Immature natural killer cell (primary cell): ENCODE data around the gene PIGV. TPM values are rescaled to one million over a fixed set of nuclear protein-coding genes. Genes with fewer than 3 reads are reported as not detected.

Experiments used
- DNase-seq, 3 donors: peaks; one replicate each; pipeline ENCODE4 v3.0.0; 2022; ENCODE audit warnings: mixed read lengths in 1 of 3
- H3K27ac Mint-ChIP-seq, 6 donors: one replicate each; pipeline ENCODE4 v1.8.0; 2020; ENCODE audit warnings: mixed read lengths in 6 of 6, mild to moderate bottlenecking in 5 of 6, inconsistent platforms in 4 of 6, moderate library complexity in 3 of 6
- H3K27me3 Mint-ChIP-seq, 3 donors: one replicate each; pipeline ENCODE4 v1.8.0; 2020 to 2021; ENCODE audit warnings: low read depth in 3 of 3, mild to moderate bottlenecking in 3 of 3, mixed read lengths in 3 of 3, moderate library complexity in 3 of 3, inconsistent platforms in 1 of 3
- H3K36me3 Mint-ChIP-seq, 3 donors: one replicate each; pipeline ENCODE4 v1.8.0; 2020; ENCODE audit warnings: mixed read lengths in 3 of 3, inconsistent platforms in 2 of 3, mild to moderate bottlenecking in 2 of 3
- H3K4me1 Mint-ChIP-seq, 2 donors: one replicate each; pipeline ENCODE4 v1.8.0; 2020; ENCODE audit warnings: inconsistent platforms in 2 of 2, mild to moderate bottlenecking in 2 of 2, mixed read lengths in 2 of 2, moderate library complexity in 1 of 2
- H3K4me3 Mint-ChIP-seq, 5 donors: one replicate each; pipeline ENCODE4 v1.8.0; 2020; ENCODE audit warnings: mild to moderate bottlenecking in 5 of 5, mixed read lengths in 5 of 5, inconsistent platforms in 3 of 5, moderate library complexity in 3 of 5
- H3K9me3 Mint-ChIP-seq, 6 donors: one replicate each; pipeline ENCODE4 v1.8.0; 2020; ENCODE audit warnings: mild to moderate bottlenecking in 6 of 6, mixed read lengths in 6 of 6, inconsistent platforms in 4 of 6, moderate library complexity in 3 of 6
- polyA plus RNA-seq, 3 donors: library from polyadenylated mRNA; unstranded; fragments of 300-500 nt; fragmentation: Illumina TruSeq; gene quantifications; one replicate each; pipeline ENCODE4 v1.2.3, GENCODE V29; 2021

Gene PIGV
- polyA plus RNA-seq, 3 donors from 2014 or later, result 9.8 to 20.0 (median 13.7) TPM

- Mint-ChIP-seq H3K4me3 (peak overlapping the region; percentile 74 to 83 (median 83)), H3K9me3 (no peaks in the 10 kb centered on the region), H3K27ac (peak overlapping the region; percentile 88 to 93 (median 91)), H3K4me1 (peaks cover 17 to 24% of the 10 kb centered on the region in 2 donors), H3K36me3 (no peaks in the 10 kb centered on the region), H3K27me3 (no peaks in the 10 kb centered on the region)
- DNase-seq, result peak; percentile 54 to 56 (median 54)
These were observed 33.1 kb downstream of the PIGV start for GRCh38 chr1:26820784-26821269.

GRCh38 chr1:26822737-26823395, 35.1 kb downstream of the PIGV start:
- no peak for DNase-seq
- Mint-ChIP-seq H3K4me3 (no peak overlapping the region), H3K4me1 (peaks cover 31 to 37% of the 10 kb centered on the region in 2 donors), H3K27ac (peak overlapping the region in 5 of 6 donors; percentile 12 to 34 (median 18)), H3K36me3 (no peaks in the 10 kb centered on the region), H3K27me3 (peaks cover 0 to 5% (median 3%) of the 10 kb centered on the region in 3 donors), H3K9me3 (no peaks in the 10 kb centered on the region)

- H3K27me3 Mint-ChIP-seq, result peaks cover 0 to 5% (median 3%) of the 10 kb centered on the region in 3 donors
- H3K9me3 Mint-ChIP-seq, result no peaks in the 10 kb centered on the region
- H3K4me1 Mint-ChIP-seq, result peaks cover 50 to 56% of the 10 kb centered on the region in 2 donors
- peaks cover 0 to 3% (median 0%) of the 10 kb centered on the region in 3 donors for H3K36me3 Mint-ChIP-seq
- H3K27ac Mint-ChIP-seq, result peak overlapping the region; percentile 83 to 98 (median 96)
- no peak for DNase-seq
- peak overlapping the region in 4 of 5 donors; percentile 13 to 92 (median 36) for H3K4me3 Mint-ChIP-seq
These were observed 37.0 kb downstream of the PIGV start for GRCh38 chr1:26824731-26825130.

GRCh38 chr1:26826261-26827105, 38.7 kb downstream of the PIGV start, which contains the start of gene ZDHHC18:
Gene ZDHHC18 (plus strand): TSS chr1:26826688. CDS start chr1:26826805, 117 bp downstream.
- Mint-ChIP-seq H3K36me3 (peaks cover 0 to 3% (median 3%) of the 10 kb centered on the region in 3 donors), H3K27ac (peak within 1 kb of the TSS; percentile 83 to 100 (median 97)), H3K9me3 (no peaks in the 10 kb centered on the region), H3K27me3 (peaks cover 0 to 5% (median 3%) of the 10 kb centered on the region in 3 donors), H3K4me3 (peak within 1 kb of the TSS; percentile 90 to 96 (median 93)), H3K4me1 (peaks cover 51 to 59% of the 10 kb centered on the region in 2 donors)
- DNase-seq, result peak; percentile 78 to 82 (median 79)

GRCh38 chr1:26827106-26827604, 39.4 kb downstream of the PIGV start:
- Mint-ChIP-seq H3K9me3 (no peaks in the 10 kb centered on the region), H3K36me3 (peaks cover 0 to 6% (median 3%) of the 10 kb centered on the region in 3 donors), H3K4me1 (peaks cover 57 to 65% of the 10 kb centered on the region in 2 donors), H3K27me3 (peaks cover 0 to 5% (median 3%) of the 10 kb centered on the region in 3 donors), H3K27ac (peak overlapping the region; percentile 78 to 100 (median 93)), H3K4me3 (peak overlapping the region; percentile 86 to 93 (median 90))
- DNase-seq, result no peak

- DNase-seq, result no peak
- Mint-ChIP-seq H3K36me3 (peaks cover 0 to 11% (median 3%) of the 10 kb centered on the region in 3 donors), H3K27ac (peak overlapping the region; percentile 78 to 100 (median 93)), H3K4me1 (peaks cover 62 to 70% of the 10 kb centered on the region in 2 donors), H3K9me3 (no peaks in the 10 kb centered on the region), H3K27me3 (peaks cover 0 to 5% (median 3%) of the 10 kb centered on the region in 3 donors), H3K4me3 (peak overlapping the region; percentile 86 to 93 (median 90))
These were observed 39.9 kb downstream of the PIGV start for GRCh38 chr1:26827663-26828062.

GRCh38 chr1:26828411-26828991, 40.8 kb downstream of the PIGV start:
- Mint-ChIP-seq H3K27me3 (peaks cover 3 to 8% (median 4%) of the 10 kb centered on the region in 3 donors), H3K27ac (peak overlapping the region; percentile 78 to 100 (median 94)), H3K36me3 (peaks cover 0 to 12% (median 3%) of the 10 kb centered on the region in 3 donors), H3K4me3 (peak overlapping the region; percentile 86 to 93 (median 90)), H3K9me3 (no peaks in the 10 kb centered on the region), H3K4me1 (peaks cover 71 to 75% of the 10 kb centered on the region in 2 donors)
- DNase-seq, result peak in 1 of 3 donors; percentile 12

GRCh38 chr1:26829184-26829911, 41.6 kb downstream of the PIGV start:
- peaks cover 79 to 83% of the 10 kb centered on the region in 2 donors for H3K4me1 Mint-ChIP-seq
- no peak for DNase-seq
- H3K27me3 Mint-ChIP-seq, result peaks cover 4 to 11% (median 5%) of the 10 kb centered on the region in 3 donors
- peaks cover 0 to 16% (median 3%) of the 10 kb centered on the region in 3 donors for H3K36me3 Mint-ChIP-seq
- no peaks in the 10 kb centered on the region for H3K9me3 Mint-ChIP-seq
- H3K27ac Mint-ChIP-seq, result peak overlapping the region; percentile 78 to 100 (median 92)
- H3K4me3 Mint-ChIP-seq, result peak overlapping the region; percentile 86 to 93 (median 90)

- peaks cover 4 to 11% (median 5%) of the 10 kb centered on the region in 3 donors for H3K27me3 Mint-ChIP-seq
- no peaks in the 10 kb centered on the region for H3K9me3 Mint-ChIP-seq
- DNase-seq, result no peak
- peaks cover 81 to 84% of the 10 kb centered on the region in 2 donors for H3K4me1 Mint-ChIP-seq
- H3K27ac Mint-ChIP-seq, result peak overlapping the region; percentile 99 to 100 (median 100)
- H3K4me3 Mint-ChIP-seq, result peak overlapping the region in 2 of 5 donors; percentile 7 to 19
- peaks cover 0 to 23% (median 6%) of the 10 kb centered on the region in 3 donors for H3K36me3 Mint-ChIP-seq
These were observed 43.3 kb downstream of the PIGV start for GRCh38 chr1:26831059-26831458.

GRCh38 chr1:26831546-26832248, 43.9 kb downstream of the PIGV start:
- Mint-ChIP-seq H3K27me3 (peaks cover 2 to 8% (median 5%) of the 10 kb centered on the region in 3 donors), H3K27ac (peak overlapping the region; percentile 99 to 100 (median 100)), H3K9me3 (no peaks in the 10 kb centered on the region), H3K4me1 (peaks cover 78 to 81% of the 10 kb centered on the region in 2 donors), H3K4me3 (peak overlapping the region in 1 of 5 donors; percentile 19), H3K36me3 (peaks cover 0 to 26% (median 6%) of the 10 kb centered on the region in 3 donors)
- no peak for DNase-seq

- H3K4me3 Mint-ChIP-seq, result peak overlapping the region; percentile 25 to 86 (median 78)
- H3K9me3 Mint-ChIP-seq, result no peaks in the 10 kb centered on the region
- no peak for DNase-seq
- H3K27ac Mint-ChIP-seq, result peak overlapping the region; percentile 99 to 100 (median 100)
- peaks cover 0 to 26% (median 6%) of the 10 kb centered on the region in 3 donors for H3K36me3 Mint-ChIP-seq
- H3K4me1 Mint-ChIP-seq, result peaks cover 73 to 77% of the 10 kb centered on the region in 2 donors
- peaks cover 2 to 7% (median 5%) of the 10 kb centered on the region in 3 donors for H3K27me3 Mint-ChIP-seq
These were observed 44.7 kb downstream of the PIGV start for GRCh38 chr1:26832249-26832960.
